Fibroblast of lung (primary cell): ENCODE results near the gene DNM3. TPM values are rescaled to one million over a fixed set of nuclear protein-coding genes. Genes with fewer than 3 reads are reported as not detected.

Experiments
- DNase-seq, 2 donors: peaks; one replicate each; pipeline versions ENCODE4 v3.0.0 to v3.0.0-alpha.2; 2010; ENCODE audit warnings: low read depth in 2 of 2
- H2AFZ ChIP-seq: 2 replicates; pipeline ENCODE4 v1.5.1; 2012; ENCODE audit warnings: low read length, control low read depth, inconsistent platforms
- H3K27ac ChIP-seq: 2 replicates; pipeline ENCODE4 v1.5.1; 2011; ENCODE audit warnings: low read length, control low read depth; ENCODE audit not compliant: insufficient read depth
- H3K27me3 ChIP-seq: 2 replicates; pipeline ENCODE4 v1.5.1; 2011; ENCODE audit warnings: mild to moderate bottlenecking, low read length; ENCODE audit not compliant: control insufficient read depth, insufficient read depth
- H3K36me3 ChIP-seq: 2 replicates; pipeline ENCODE4 v1.5.1; 2011; ENCODE audit warnings: low read length; ENCODE audit not compliant: control insufficient read depth, insufficient read depth
- H3K4me1 ChIP-seq: 2 replicates; pipeline ENCODE4 v1.5.1; 2011; ENCODE audit warnings: low read length; ENCODE audit not compliant: control insufficient read depth, insufficient read depth; ENCODE audit errors: extremely low read depth
- H3K4me2 ChIP-seq: 2 replicates; pipeline ENCODE4 v1.5.1; 2011; ENCODE audit warnings: low read length, control low read depth; ENCODE audit not compliant: insufficient read depth; ENCODE audit errors: extremely low read depth
- H3K4me3 ChIP-seq, 4 experiments: fragments of 200-600 bp in 1 of 4; sonication (generic) in 1 of 4; replicated peaks in 1 of 4; 2 replicates each; pipeline ENCODE4 v1.5.1; 2011 to 2016; ENCODE audit warnings: low read length in 4 of 4, low read depth in 3 of 4, mild to moderate bottlenecking in 3 of 4, control low read depth in 2 of 4, inconsistent platforms in 1 of 4, mixed read lengths in 1 of 4; ENCODE audit not compliant: insufficient read depth in 1 of 4; ENCODE audit errors: control extremely low read depth in 1 of 4
- H3K79me2 ChIP-seq: 2 replicates; pipeline ENCODE4 v1.5.1; 2012; ENCODE audit warnings: mild to moderate bottlenecking, low read length, inconsistent platforms; ENCODE audit not compliant: control insufficient read depth, insufficient read depth
- H3K9ac ChIP-seq: 2 replicates; pipeline ENCODE4 v1.5.1; 2011; ENCODE audit warnings: mild to moderate bottlenecking, low read length, control low read depth; ENCODE audit not compliant: insufficient read depth
- H3K9me3 ChIP-seq: 2 replicates; pipeline ENCODE4 v1.5.1; 2012; ENCODE audit warnings: low read depth, low read length; ENCODE audit not compliant: control insufficient read depth, insufficient read depth
- H4K20me1 ChIP-seq: 2 replicates; pipeline ENCODE4 v1.5.1; 2011; ENCODE audit warnings: low read length; ENCODE audit not compliant: control insufficient read depth, insufficient read depth; ENCODE audit errors: extremely low read depth
- CTCF ChIP-seq, 2 donors: IDR thresholded peaks in 1 of 2; conservative IDR thresholded peaks in 1 of 2; 1 replicate in 1 of 2; 2 replicates in 1 of 2; pipeline ENCODE4 v1.5.1; 2011 to 2012; ENCODE audit warnings: low read length in 2 of 2, control low read depth in 1 of 2, inconsistent platforms in 1 of 2, low read depth in 1 of 2, mild to moderate bottlenecking in 1 of 2
- EZH2 ChIP-seq: IDR thresholded peaks from 2 replicates; pipeline ENCODE4 v1.5.1; 2012; ENCODE audit warnings: low read length, control low read depth, mild to moderate bottlenecking; ENCODE audit errors: missing control alignments
- polyA plus RNA-seq, 2 donors: library from polyadenylated mRNA; depleted of rRNA in 1 of 2; stranded (reverse) in 1 of 2; unstranded in 1 of 2; fragments of >200 nt; gene quantifications; 2 replicates each; pipeline ENCODE4 v1.2.1, GENCODE V29; 2011 to 2012; ENCODE audit warnings: missing spikeins in 1 of 2
- total RNA-seq: library from RNA; depleted of rRNA; stranded (reverse); fragments of >200 nt; gene quantifications from 2 replicates; pipeline ENCODE4 v1.2.1, GENCODE V29; 2014

The DNM3 gene
- total and polyA plus RNA-seq, 2 donors (not counting 1 experiment from before 2014, with no cell fraction given) = 1.6 to 3.6 TPM

DNA sequence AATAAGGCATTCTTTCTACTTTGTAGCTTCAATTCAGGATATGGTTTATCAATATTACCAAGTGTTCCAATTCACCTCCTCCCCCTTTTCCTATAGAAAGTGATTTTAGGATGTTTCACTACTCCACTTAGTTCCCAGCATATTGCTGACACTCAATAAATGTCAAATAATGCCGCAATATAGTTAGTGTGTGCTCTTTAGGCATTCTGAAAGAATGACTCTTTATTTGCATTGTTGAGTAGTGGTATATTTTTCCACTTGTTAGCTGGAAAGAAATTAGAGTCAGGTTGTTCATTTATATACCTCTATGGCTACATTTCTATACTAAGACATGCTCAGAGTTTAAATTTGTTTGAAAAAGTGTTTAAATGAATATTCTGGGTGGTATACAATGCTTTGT lies 424.6 kb downstream of the DNM3 start:
- no peak overlapping the region for H3K4me2 ChIP-seq
- DNase-seq = no peak
- no peaks in the 10 kb centered on the region for H3K9me3 ChIP-seq
- TF ChIP-seq EZH2 = no peak
- no peak for TF ChIP-seq CTCF (conservative IDR thresholded peaks at IDR 0.05 in 1 of 2, IDR thresholded peaks at IDR 0.05 in 1 of 2; ENCODE audit: low read depth in 1 of 2, low read length in 2 of 2)
- no peaks in the 10 kb centered on the region for H3K27me3 ChIP-seq
- no peaks in the 10 kb centered on the region for H3K79me2 ChIP-seq
- H2AFZ ChIP-seq = no peak overlapping the region
- no peak overlapping the region for H3K27ac ChIP-seq
- H4K20me1 ChIP-seq = no peaks in the 10 kb centered on the region
- no peaks in the 10 kb centered on the region for H3K36me3 ChIP-seq
- no peaks in the 10 kb centered on the region for H3K4me1 ChIP-seq
- no peak overlapping the region for H3K4me3 ChIP-seq
- H3K9ac ChIP-seq = no peak overlapping the region

- Histone ChIP-seq H3K4me3 (no peak overlapping the region), H3K4me2 (no peak overlapping the region), H3K4me1 (no peaks in the 10 kb centered on the region), H2AFZ (no peak overlapping the region), H3K27ac (no peak overlapping the region), H3K79me2 (no peaks in the 10 kb centered on the region), H3K9ac (no peak overlapping the region), H3K9me3 (no peaks in the 10 kb centered on the region), H4K20me1 (no peaks in the 10 kb centered on the region), H3K36me3 (no peaks in the 10 kb centered on the region), H3K27me3 (no peaks in the 10 kb centered on the region)
- DNase-seq = peak in 1 of 2 donors; percentile 57
- TF ChIP-seq CTCF (conservative IDR thresholded peaks at IDR 0.05 in 1 of 2, IDR thresholded peaks at IDR 0.05 in 1 of 2; ENCODE audit: low read depth in 1 of 2, low read length in 2 of 2) (no peak), EZH2 (no peak)
Observed at GRCh38 chr1:172266528-172267174, 425.4 kb downstream of the DNM3 start.

DNA sequence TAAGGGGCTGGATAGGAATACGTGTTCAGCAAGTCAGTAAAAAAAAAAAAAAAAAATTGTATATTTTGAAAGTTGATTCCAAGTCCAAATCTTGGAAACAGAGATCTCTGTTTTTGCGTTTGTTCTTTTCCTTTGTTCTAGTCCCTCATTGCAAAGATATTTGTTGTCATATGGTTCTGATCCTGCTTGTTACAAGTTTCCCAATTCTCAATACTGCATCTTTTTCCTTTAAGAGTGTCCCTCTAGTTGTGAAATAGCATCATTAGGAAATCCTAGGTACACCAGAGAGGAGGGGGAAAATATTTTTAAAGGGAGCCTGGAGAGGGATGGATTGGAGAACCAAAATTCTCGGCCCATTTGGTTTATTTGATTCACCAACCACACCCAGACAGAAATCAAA lies 426.9 kb downstream of the DNM3 start:
- no peaks in the 10 kb centered on the region for H3K4me1 ChIP-seq
- no peak overlapping the region for H3K4me3 ChIP-seq
- H3K9ac ChIP-seq = no peak overlapping the region
- H3K9me3 ChIP-seq = no peaks in the 10 kb centered on the region
- no peak for DNase-seq
- no peak overlapping the region for H3K27ac ChIP-seq
- no peak overlapping the region for H3K4me2 ChIP-seq
- no peaks in the 10 kb centered on the region for H3K27me3 ChIP-seq
- no peaks in the 10 kb centered on the region for H3K79me2 ChIP-seq
- no peaks in the 10 kb centered on the region for H4K20me1 ChIP-seq
- TF ChIP-seq EZH2 (no peak), CTCF (conservative IDR thresholded peaks at IDR 0.05 in 1 of 2, IDR thresholded peaks at IDR 0.05 in 1 of 2; ENCODE audit: low read depth in 1 of 2, low read length in 2 of 2) (no peak)
- H3K36me3 ChIP-seq = no peaks in the 10 kb centered on the region
- H2AFZ ChIP-seq = no peak overlapping the region
